GM19099 (cell line): ENCODE data around the gene ALAS1.
A peak's percentile ranks its signal among the peaks of the same experiment; 100 is the strongest.

Experiments used
- POLR2A ChIP-seq: IDR thresholded peaks from 3 replicates; pipeline ENCODE4 v1.6.1; 2011; ENCODE audit warnings: low read depth; ENCODE audit not compliant: insufficient read length; ENCODE audit errors: extremely low read depth

ALAS1 gene

GRCh38 chr3:52190294-52191074 is 7.5 kb upstream of the ALAS1 start:
- TF ChIP-seq POLR2A: no peak

- TF ChIP-seq POLR2A: no peak
Measured at GRCh38 chr3:52191663-52192062, 6.3 kb upstream of the ALAS1 start.

- no peak for TF ChIP-seq POLR2A
Measured at GRCh38 chr3:52193065-52193464, 4.9 kb upstream of the ALAS1 start.

GRCh38 chr3:52194485-52195290 is 3.3 kb upstream of the ALAS1 start:
- no peak for TF ChIP-seq POLR2A

GRCh38 chr3:52195291-52195597 is 2.7 kb upstream of the ALAS1 start:
- TF ChIP-seq POLR2A: no peak

- TF ChIP-seq POLR2A: no peak
Measured at GRCh38 chr3:52195823-52196331, 2.1 kb upstream of the ALAS1 start.

GRCh38 chr3:52196977-52197376 is 983 bp upstream of the ALAS1 start:
- TF ChIP-seq POLR2A: no peak

- TF ChIP-seq POLR2A: no peak
Measured at GRCh38 chr3:52197499-52197841, 490 bp upstream of the ALAS1 start.

- TF ChIP-seq POLR2A: no peak
Measured at GRCh38 chr3:52198643-52199608, 966 bp downstream of the ALAS1 start.

- no peak for TF ChIP-seq POLR2A
Measured at GRCh38 chr3:52200981-52201679, 3.2 kb downstream of the ALAS1 start.

- peak; percentile 24 for TF ChIP-seq POLR2A
Measured at GRCh38 chr3:52202384-52203077, 4.6 kb downstream of the ALAS1 start.

- no peak for TF ChIP-seq POLR2A
Measured at GRCh38 chr3:52203701-52204100, 5.7 kb downstream of the ALAS1 start.

- TF ChIP-seq POLR2A: no peak
Measured at GRCh38 chr3:52204337-52205073, 6.5 kb downstream of the ALAS1 start.
